GM21723 (cell line): ENCODE data around the gene CCDC102B.

Source experiments
- ATAC-seq: cut with Tn5 transposase; IDR thresholded peaks from one replicate; pipeline ENCODE4 v1.9.1; 2021; ENCODE audit warnings: mild to moderate bottlenecking, moderate library complexity; ENCODE audit not compliant: unreplicated experiment

Gene CCDC102B

DNA sequence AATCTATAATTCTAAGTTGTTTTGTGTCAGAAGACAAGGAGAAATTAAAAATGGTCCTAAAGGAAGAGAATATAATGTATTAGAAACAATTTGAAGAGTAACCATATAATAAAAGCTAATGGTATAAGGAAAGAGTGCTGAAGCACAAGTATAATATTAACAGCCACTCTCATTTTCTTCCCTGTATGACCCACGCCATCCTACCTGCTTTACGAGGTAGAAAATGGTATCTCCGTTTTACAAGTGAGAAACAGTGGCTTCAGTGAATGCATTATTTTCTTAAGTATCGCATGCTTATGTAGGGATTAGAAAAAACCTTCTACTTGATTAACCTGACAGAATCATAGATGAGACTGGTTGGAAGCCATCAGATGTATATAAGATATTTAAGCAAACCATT lies 266.2 kb downstream of the CCDC102B start:
- no peak for ATAC-seq

DNA sequence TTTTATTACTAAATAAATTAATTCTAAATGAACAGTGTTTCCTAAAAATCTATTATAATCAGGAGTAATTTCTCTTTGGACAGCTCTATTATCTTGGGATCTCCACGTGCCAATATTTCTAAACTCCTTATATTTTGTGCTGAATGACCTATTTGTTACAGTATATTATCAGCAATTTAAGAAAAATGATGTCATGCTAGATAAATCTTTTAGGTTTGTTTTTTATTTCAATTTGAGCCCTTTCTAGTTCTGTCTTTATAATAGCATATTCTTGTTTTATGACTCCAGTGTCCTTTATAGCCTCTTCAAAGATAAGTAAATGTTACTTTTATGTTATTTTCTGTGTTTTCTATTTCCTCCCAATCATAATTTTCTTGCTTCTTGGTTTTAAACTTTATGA lies 269.2 kb downstream of the CCDC102B start:
- no peak for ATAC-seq

DNA sequence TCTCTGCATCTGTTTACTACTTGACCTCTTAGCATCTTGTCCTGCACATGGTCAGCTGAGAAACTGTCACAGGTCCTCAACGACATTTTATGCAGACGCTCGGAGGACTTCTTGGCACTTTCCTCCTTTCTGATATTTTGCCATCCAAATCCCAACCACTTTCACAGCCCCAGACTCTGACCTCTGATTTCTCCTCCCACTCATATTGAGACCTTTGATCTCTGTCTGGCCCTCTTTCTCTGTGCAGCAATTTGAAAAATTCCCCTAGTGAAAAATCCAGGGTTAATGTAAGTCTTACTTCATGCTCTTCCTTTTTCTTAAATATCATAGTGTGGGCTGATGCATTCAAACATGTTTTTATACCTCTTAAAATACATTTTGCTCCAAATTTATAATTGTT lies 273.8 kb downstream of the CCDC102B start:
- ATAC-seq: no peak

DNA sequence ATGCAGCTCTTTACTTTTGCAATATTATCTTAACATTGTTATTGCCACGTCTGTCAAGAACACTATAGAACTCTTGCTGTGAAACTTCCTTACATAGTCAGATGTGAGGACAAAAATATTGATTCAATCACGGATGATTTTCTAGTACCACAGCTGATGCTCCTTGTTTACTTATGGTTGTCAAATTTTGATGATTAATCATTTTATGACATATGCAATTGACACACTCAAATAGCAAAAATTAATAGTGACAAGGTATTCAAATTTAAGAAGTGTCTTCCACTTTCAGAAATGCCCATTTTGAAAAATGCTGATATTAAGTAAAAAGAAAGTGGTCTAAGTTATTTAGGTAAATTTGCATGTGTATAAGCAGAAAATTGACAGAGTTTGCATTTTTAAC lies 284.0 kb downstream of the CCDC102B start:
- ATAC-seq: no peak

DNA sequence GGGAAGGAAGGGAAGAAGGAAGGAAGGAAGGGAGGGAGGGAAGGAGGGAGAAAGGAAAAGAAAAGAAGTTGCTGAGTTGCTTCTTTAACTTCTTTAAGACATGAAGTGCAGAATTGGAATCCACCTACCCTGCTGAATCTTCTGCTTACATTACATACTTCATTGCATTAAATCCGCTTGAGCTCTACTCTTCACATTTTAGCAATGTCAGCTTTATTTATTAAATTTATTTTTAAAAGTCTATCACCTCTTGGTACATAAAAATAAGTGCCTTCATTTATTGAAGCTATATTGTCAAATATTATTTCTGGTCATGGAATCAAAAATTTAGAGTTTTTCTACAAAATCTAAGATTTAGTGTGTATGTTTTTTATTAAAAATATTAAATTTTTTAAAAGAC lies 284.6 kb downstream of the CCDC102B start:
- ATAC-seq: no peak

DNA sequence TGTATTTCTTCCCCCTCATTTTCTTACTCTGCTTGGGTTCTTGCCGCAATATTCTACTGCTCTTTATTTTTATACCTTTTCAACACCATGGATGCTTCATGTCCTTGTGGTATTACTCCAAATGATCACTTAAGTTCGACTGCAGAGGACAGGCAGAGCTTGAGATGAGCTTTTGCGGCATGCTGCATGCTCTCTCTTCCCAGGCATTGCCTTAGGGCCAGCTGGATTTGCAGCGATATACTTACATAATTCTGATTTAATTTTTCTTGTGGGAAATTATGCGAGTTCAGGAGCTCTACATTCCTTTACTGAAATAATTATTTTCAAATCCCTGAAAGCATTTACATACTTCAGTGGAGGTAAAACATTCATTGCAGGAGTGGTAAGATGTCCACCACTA lies 288.1 kb downstream of the CCDC102B start:
- ATAC-seq: no peak

DNA sequence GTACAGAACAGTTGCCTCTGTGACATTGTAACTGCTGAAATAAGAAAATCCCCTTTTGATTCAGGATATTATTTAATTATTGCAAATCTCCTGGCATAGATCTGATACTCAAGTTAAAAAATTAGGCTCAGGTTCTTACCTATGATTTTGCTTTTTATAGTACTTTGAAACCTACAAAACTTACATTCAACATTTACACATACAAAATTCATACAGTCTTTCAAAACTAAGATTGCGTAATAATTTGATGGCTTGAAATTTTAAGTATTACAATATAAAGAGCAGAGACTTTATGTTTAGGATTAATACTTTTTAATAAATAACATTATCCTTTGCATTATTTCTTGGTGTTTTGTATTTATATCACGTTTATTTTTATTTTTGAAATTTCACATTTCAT lies 291.1 kb downstream of the CCDC102B start:
- no peak for ATAC-seq

DNA sequence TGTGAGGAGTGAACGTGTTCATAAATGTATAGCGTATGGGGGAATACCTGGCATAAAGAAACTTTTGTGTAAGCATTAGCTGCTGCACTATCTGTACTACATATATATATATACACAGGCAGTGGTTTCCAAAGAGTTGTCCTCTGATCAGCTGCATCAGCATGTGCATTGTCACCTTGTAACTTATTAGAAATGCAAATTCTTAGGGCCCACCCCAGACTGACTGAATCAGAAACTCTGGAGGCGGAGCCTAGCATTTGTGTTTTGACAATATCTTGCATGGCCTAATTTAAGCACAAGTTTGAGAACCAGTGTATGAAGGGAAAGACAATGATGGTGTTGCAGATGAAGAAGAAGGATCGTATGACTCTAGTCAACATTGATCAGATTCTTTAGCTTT lies 299.5 kb downstream of the CCDC102B start:
- ATAC-seq: peak; percentile 64

DNA sequence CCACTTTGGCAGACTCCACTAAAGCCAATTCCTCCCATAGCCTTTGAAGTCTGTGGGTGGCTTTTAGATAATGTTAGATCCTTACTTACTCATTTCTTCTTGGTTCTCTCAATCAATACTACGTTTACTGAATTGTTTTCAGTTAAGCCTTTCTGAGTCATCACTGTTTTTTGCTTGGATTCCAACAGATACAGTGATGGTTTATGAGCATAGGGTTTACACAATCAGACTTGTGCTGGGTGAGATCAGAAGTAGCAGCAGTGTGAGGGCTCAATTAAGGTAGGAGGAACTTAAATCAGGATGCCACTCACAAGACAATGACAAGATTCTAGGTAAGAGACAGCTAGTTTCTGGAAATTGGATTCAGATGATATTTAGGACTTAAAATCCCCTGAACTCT lies 305.1 kb downstream of the CCDC102B start:
- ATAC-seq: no peak
